H9 (cell line): ENCODE results near the gene LUZP1. TPM values are rescaled to one million over a fixed set of nuclear protein-coding genes. Genes with fewer than 3 reads are reported as not detected.

ENCODE experiments used
- DNase-seq: peaks from one replicate; pipeline ENCODE4 v3.0.0-alpha.2; 2017
- H2AFZ ChIP-seq: one replicate; pipeline ENCODE4 v1.6.1; 2013; ENCODE audit warnings: mild to moderate bottlenecking, low read length, control low read depth, moderate library complexity
- H2AK5ac ChIP-seq: 2 replicates; pipeline ENCODE4 v1.6.1; 2013; ENCODE audit warnings: low read length, control low read depth, mixed read lengths; ENCODE audit not compliant: insufficient read length
- H2BK120ac ChIP-seq: one replicate; pipeline ENCODE4 v1.6.1; 2013; ENCODE audit warnings: low read depth, mild to moderate bottlenecking, low read length, control low read depth, inconsistent platforms; ENCODE audit not compliant: poor library complexity, severe bottlenecking
- H2BK12ac ChIP-seq: 2 replicates; pipeline ENCODE4 v1.6.1; 2013; ENCODE audit warnings: low read length, control low read depth, mixed read lengths, low read depth; ENCODE audit not compliant: insufficient read length
- H2BK15ac ChIP-seq: 2 replicates; pipeline ENCODE4 v1.6.1; 2013; ENCODE audit warnings: low read depth, low read length, control low read depth
- H2BK20ac ChIP-seq: one replicate; pipeline ENCODE4 v1.6.1; 2013; ENCODE audit warnings: low read depth, mild to moderate bottlenecking, low read length, control low read depth, inconsistent platforms; ENCODE audit not compliant: poor library complexity, severe bottlenecking
- H2BK5ac ChIP-seq: 2 replicates; pipeline ENCODE4 v1.6.1; 2013; ENCODE audit warnings: low read length, control low read depth, mixed read lengths; ENCODE audit not compliant: insufficient read length
- H3K14ac ChIP-seq: 2 replicates; pipeline ENCODE4 v1.6.1; 2013; ENCODE audit warnings: low read length, control low read depth; ENCODE audit not compliant: insufficient read depth
- H3K18ac ChIP-seq: 2 replicates; pipeline ENCODE4 v1.6.1; 2013; ENCODE audit warnings: low read depth, mild to moderate bottlenecking, mixed read lengths, low read length, control low read depth; ENCODE audit not compliant: insufficient read length
- H3K23ac ChIP-seq: 2 replicates; pipeline ENCODE4 v1.6.1; 2013; ENCODE audit warnings: low read length, control low read depth, mixed read lengths, low read depth; ENCODE audit not compliant: insufficient read length
- H3K23me2 ChIP-seq: 2 replicates; pipeline ENCODE4 v1.6.1; 2013; ENCODE audit warnings: low read depth, mild to moderate bottlenecking, mixed read lengths, low read length, control low read depth; ENCODE audit not compliant: insufficient read length, poor library complexity, severe bottlenecking
- H3K27ac ChIP-seq: 2 replicates; pipeline ENCODE4 v1.5.1; 2013; ENCODE audit warnings: low read length, control low read depth, mixed read lengths, low read depth; ENCODE audit not compliant: insufficient read length
- H3K27me3 ChIP-seq: 2 replicates; pipeline ENCODE4 v1.6.1; 2013; ENCODE audit warnings: low read length, control low read depth, inconsistent platforms; ENCODE audit not compliant: insufficient read depth
- H3K4ac ChIP-seq: 2 replicates; pipeline ENCODE4 v1.6.1; 2013; ENCODE audit warnings: low read depth, mild to moderate bottlenecking, control low read depth, inconsistent platforms, low read length, moderate library complexity
- H3K4me1 ChIP-seq: 2 replicates; pipeline ENCODE4 v1.6.1; 2013; ENCODE audit warnings: low read length, control low read depth, inconsistent platforms; ENCODE audit not compliant: insufficient read depth
- H3K4me2 ChIP-seq: 2 replicates; pipeline ENCODE4 v1.6.1; 2013; ENCODE audit warnings: low read length, control low read depth, mixed read lengths; ENCODE audit not compliant: insufficient read length, insufficient read depth
- H3K56ac ChIP-seq: 2 replicates; pipeline ENCODE4 v1.6.1; 2013; ENCODE audit warnings: low read depth, mild to moderate bottlenecking, mixed read lengths, low read length, control low read depth; ENCODE audit not compliant: insufficient read length
- H3K79me1 ChIP-seq: 2 replicates; pipeline ENCODE4 v1.6.1; 2013; ENCODE audit warnings: low read depth, mild to moderate bottlenecking, moderate library complexity, low read length, control low read depth, inconsistent platforms; ENCODE audit not compliant: insufficient read depth, poor library complexity, severe bottlenecking
- H3K79me2 ChIP-seq: 2 replicates; pipeline ENCODE4 v1.6.1; 2013; ENCODE audit warnings: low read length, control low read depth, inconsistent platforms; ENCODE audit not compliant: insufficient read depth
- H3K9ac ChIP-seq: 2 replicates; pipeline ENCODE4 v1.6.1; 2013; ENCODE audit warnings: low read length, control low read depth, mixed read lengths; ENCODE audit not compliant: insufficient read length; ENCODE audit errors: extremely low read depth
- H3K9me3 ChIP-seq: one replicate; pipeline ENCODE4 v1.6.1; 2013; ENCODE audit warnings: low read depth, low read length, inconsistent platforms; ENCODE audit not compliant: control insufficient read depth
- H3T11ph ChIP-seq: one replicate; pipeline ENCODE4 v1.6.1; 2013; ENCODE audit warnings: mild to moderate bottlenecking, low read length, control low read depth, inconsistent platforms
- H4K20me1 ChIP-seq: one replicate; pipeline ENCODE4 v1.6.1; 2013; ENCODE audit not compliant: control insufficient read depth, insufficient read length, insufficient read depth
- H4K5ac ChIP-seq: 2 replicates; pipeline ENCODE4 v1.6.1; 2013; ENCODE audit warnings: low read depth, mild to moderate bottlenecking, mixed read lengths, low read length, control low read depth; ENCODE audit not compliant: insufficient read length
- H4K8ac ChIP-seq: replicated peaks from 2 replicates; pipeline ENCODE4 v1.6.1; 2013; ENCODE audit warnings: low read length, control low read depth, mixed read lengths, low read depth; ENCODE audit not compliant: insufficient read length
- H4K91ac ChIP-seq: 2 replicates; pipeline ENCODE4 v1.6.1; 2013; ENCODE audit warnings: low read depth, mild to moderate bottlenecking, moderate library complexity, mixed read lengths, low read length, control low read depth; ENCODE audit not compliant: insufficient read length
- H3K27ac Mint-ChIP-seq, 3 experiments: 2 replicates in 2 of 3; 3 replicates in 1 of 3; pipeline ENCODE4 v1.8.0; 2020 to 2021; ENCODE audit warnings: mixed read lengths in 3 of 3, mild to moderate bottlenecking in 1 of 3, moderate library complexity in 1 of 3
- H3K27me3 Mint-ChIP-seq: 2 replicates; pipeline ENCODE4 v1.8.0; 2021; ENCODE audit warnings: low read depth, mild to moderate bottlenecking, moderate library complexity, mixed read lengths
- H3K36me3 Mint-ChIP-seq, 3 experiments: 2 replicates in 2 of 3; 3 replicates in 1 of 3; pipeline ENCODE4 v1.8.0; 2020 to 2021; ENCODE audit warnings: low read depth in 3 of 3, mixed read lengths in 3 of 3; ENCODE audit not compliant: insufficient read depth in 1 of 3
- H3K4me1 Mint-ChIP-seq, 2 experiments: 2 replicates each; pipeline ENCODE4 v1.8.0; 2020; ENCODE audit warnings: mixed read lengths in 2 of 2
- H3K4me3 Mint-ChIP-seq, 2 experiments: 2 replicates in 1 of 2; 3 replicates in 1 of 2; pipeline ENCODE4 v1.8.0; 2020 to 2021; ENCODE audit warnings: mild to moderate bottlenecking in 2 of 2, mixed read lengths in 2 of 2, moderate library complexity in 1 of 2
- H3K9me3 Mint-ChIP-seq, 2 experiments: 2 replicates in 1 of 2; 3 replicates in 1 of 2; pipeline ENCODE4 v1.8.0; 2020; ENCODE audit warnings: mild to moderate bottlenecking in 2 of 2, mixed read lengths in 2 of 2, moderate library complexity in 1 of 2
- CTCF ChIP-seq: fragments of 200-600 bp; sonication (generic); conservative IDR thresholded peaks from 3 replicates; pipeline ENCODE4 v1.8.0; 2021; ENCODE audit warnings: antibody characterized with exemption, mild to moderate bottlenecking
- WGBS: extraction: QIAGEN DNeasy Blood & Tissue Kit; methylation state at CpG from one replicate; pipeline ENCODE4 v1.1.7; 2013; ENCODE audit warnings: missing lambda C conversion rate, low lambda C conversion rate, mixed read lengths; ENCODE audit not compliant: insufficient read length; ENCODE audit errors: extremely low coverage; 5-methylcytosine and 5-hydroxymethylcytosine counted together
- total RNA-seq: library from RNA; stranded (reverse); gene quantifications from 2 replicates; pipeline ENCODE4 v1.2.1, GENCODE V29; 2021

The LUZP1 gene
- total RNA-seq, 1 experiment from 2014 or later, result 48.2 TPM

GRCh38 chr1:23135268-23135667, 33.4 kb downstream of the LUZP1 start:
- no peak for DNase-seq
- H3T11ph ChIP-seq, result no peak overlapping the region
- H3K27ac ChIP-seq, result no peak overlapping the region
- no peak overlapping the region for H2BK12ac ChIP-seq
- no peak overlapping the region for H2BK5ac ChIP-seq
- H3K9me3 Mint-ChIP-seq, result no peaks in the 10 kb centered on the region; a peak in 1 of 5 replicates
- H2BK15ac ChIP-seq, result no peak overlapping the region
- WGBS, result no CpG with 5 or more reads among the region's 2 CpGs
- H2AFZ ChIP-seq, result no peak overlapping the region
- H3K4me1 ChIP-seq, result no peaks in the 10 kb centered on the region
- no peaks in the 10 kb centered on the region for H3K27me3 ChIP-seq
- H2AK5ac ChIP-seq, result no peak overlapping the region
- H3K27me3 Mint-ChIP-seq, result no peaks in the 10 kb centered on the region
- H3K27ac Mint-ChIP-seq, result no peak overlapping the region
- H3K4me3 Mint-ChIP-seq, result no peak overlapping the region
- no peak overlapping the region for H4K5ac ChIP-seq
- peaks cover 11% of the 10 kb centered on the region; the same call in 1 of the 2 replicates for H3K79me2 ChIP-seq
- H3K14ac ChIP-seq, result no peak overlapping the region
- no peak overlapping the region for H3K4me2 ChIP-seq
- TF ChIP-seq CTCF, result no peak
- peaks cover 0 to 8% (median 4%) of the 10 kb centered on the region in 3 experiments; a peak in 1 of 7 replicates for H3K36me3 Mint-ChIP-seq
- H3K9ac ChIP-seq, result no peak overlapping the region
- no peaks in the 10 kb centered on the region for H3K9me3 ChIP-seq
- no peaks in the 10 kb centered on the region for H3K23me2 ChIP-seq
- no peak overlapping the region for H3K23ac ChIP-seq
- no peak overlapping the region for H4K91ac ChIP-seq
- H3K56ac ChIP-seq, result no peak overlapping the region
- peaks cover 11 to 16% of the 10 kb centered on the region in 2 experiments for H3K4me1 Mint-ChIP-seq
- H4K20me1 ChIP-seq, result no peaks in the 10 kb centered on the region
- no peak overlapping the region for H2BK20ac ChIP-seq
- no peak overlapping the region for H2BK120ac ChIP-seq
- peaks cover 12% of the 10 kb centered on the region for H3K79me1 ChIP-seq
- no peak overlapping the region for H4K8ac ChIP-seq
- H3K18ac ChIP-seq, result no peak overlapping the region
- H3K4ac ChIP-seq, result no peak overlapping the region
